T-helper 2 cell (primary cell): ENCODE data around the gene GPR55.

ENCODE experiments used
- DNase-seq, 5 experiments: peaks; one replicate each; pipeline versions ENCODE4 v3.0.0 to v3.0.0-alpha.2; 2012 to 2022

GPR55 gene

GRCh38 chr2:230916218-230916617 is 8.8 kb downstream of the GPR55 start:
- DNase-seq = no peak

- no peak for DNase-seq
These were observed 9.7 kb downstream of the GPR55 start for GRCh38 chr2:230915319-230915718.

- no peak for DNase-seq
These were observed 10.2 kb downstream of the GPR55 start for GRCh38 chr2:230914886-230915285.

- DNase-seq = no peak
These were observed 11.5 kb downstream of the GPR55 start for GRCh38 chr2:230913406-230914143.

GRCh38 chr2:230912724-230913123 is 12.3 kb downstream of the GPR55 start:
- no peak for DNase-seq

- DNase-seq = no peak
These were observed 13.0 kb downstream of the GPR55 start for GRCh38 chr2:230912046-230912445.

GRCh38 chr2:230910546-230911177 is 14.4 kb downstream of the GPR55 start:
- peak in 1 of 5 experiments; percentile 57 for DNase-seq

- DNase-seq = no peak
These were observed 15.0 kb downstream of the GPR55 start for GRCh38 chr2:230909841-230910545.

- DNase-seq = peak in 2 of 5 experiments; percentile 68 to 74
These were observed 16.3 kb downstream of the GPR55 start for GRCh38 chr2:230908595-230909191.

- DNase-seq = no peak
These were observed 16.9 kb downstream of the GPR55 start for GRCh38 chr2:230908092-230908594.

- DNase-seq = no peak
These were observed 17.5 kb downstream of the GPR55 start for GRCh38 chr2:230907361-230908091.

GRCh38 chr2:230906471-230907230 is 18.4 kb downstream of the GPR55 start:
- DNase-seq = no peak

GRCh38 chr2:230905448-230906421 is 19.3 kb downstream of the GPR55 start:
- DNase-seq = peak in 4 of 5 experiments; percentile 45 to 88 (median 72)

- no peak for DNase-seq
These were observed 20.1 kb downstream of the GPR55 start for GRCh38 chr2:230904856-230905447.

GRCh38 chr2:230903231-230904150 is 21.6 kb downstream of the GPR55 start:
- DNase-seq = no peak

GRCh38 chr2:230902180-230902899 is 22.7 kb downstream of the GPR55 start:
- peak in 4 of 5 experiments; percentile 21 to 84 (median 44) for DNase-seq

- no peak for DNase-seq
These were observed 24.0 kb downstream of the GPR55 start for GRCh38 chr2:230901006-230901405.
